HepG2 (cell line): Measurements from ENCODE around the gene MARCHF4. TPM values are rescaled to one million over a fixed set of nuclear protein-coding genes. Genes with fewer than 3 reads are reported as not detected.

Experiments
- ATAC-seq: fragments of 200-7000 bp; cut with Tn5 transposase; 3 replicates; pipeline ENCODE4 v1.9.1; 2020; ENCODE audit warnings: mild to moderate bottlenecking, moderate library complexity
- BruUV-seq: library from RNA; stranded (reverse); fragments of 400-500 nt; replicated peaks from 2 replicates; lab custom pipeline; 2021; lab: Mats Ljungman, UMichigan
- CTCF ChIA-PET: fragments of 300-600 bp; formaldehyde crosslinking; extraction: SDS; loops from one replicate; lab custom pipeline; 2021; ENCODE audit warnings: low total read pairs, inconsistent platforms, low intra/inter-chr PET ratio; lab: Yijun Ruan, JAX
- POLR2A ChIA-PET: fragments of 350-600 bp; sonication (Branson Sonifier 250); formaldehyde crosslinking; loops from one replicate; lab custom pipeline; 2020; ENCODE audit warnings: antibody characterized with exemption, inconsistent platforms; lab: Yijun Ruan, JAX
- DNase-seq: peaks from one replicate; pipeline ENCODE4 v3.0.0-alpha.2; 2015; ENCODE audit warnings: low spot score
- FAIRE-seq: peaks from 3 replicates; lab custom pipeline; 2011; peaks lifted over from hg19 to GRCh38; lab: Jason Lieb, UNC
- H2AFZ ChIP-seq: one replicate; pipeline ENCODE4 v1.6.1; 2011; ENCODE audit warnings: low read length, inconsistent platforms
- H3K27ac ChIP-seq: fragments of 300-600 bp; 3 replicates; pipeline ENCODE4 v1.8.0; 2011; ENCODE audit warnings: mixed run types, mild to moderate bottlenecking, mixed read lengths, low read length, inconsistent platforms; ENCODE audit not compliant: insufficient read depth; ENCODE audit errors: extremely low read length
- H3K27me3 ChIP-seq, 2 experiments: fragments of 200-600 bp in 1 of 2; 2 replicates in 1 of 2; 3 replicates in 1 of 2; pipeline versions ENCODE4 v1.6.0 to v1.8.0; 2011; ENCODE audit warnings: low read length in 2 of 2, mild to moderate bottlenecking in 2 of 2, moderate library complexity in 2 of 2, inconsistent platforms in 1 of 2; ENCODE audit not compliant: insufficient read depth in 2 of 2, control insufficient read depth in 1 of 2
- H3K36me3 ChIP-seq, 2 experiments: fragments of 200-600 bp in 1 of 2; replicated peaks in 1 of 2; 2 replicates in 1 of 2; 3 replicates in 1 of 2; pipeline versions ENCODE4 v1.5.1 to v1.8.0; 2011; ENCODE audit warnings: low read length in 2 of 2, inconsistent platforms in 1 of 2; ENCODE audit not compliant: insufficient read depth in 2 of 2, control insufficient read depth in 1 of 2
- H3K4me1 ChIP-seq: 2 replicates; pipeline ENCODE4 v1.5.1; 2012; ENCODE audit warnings: low read length, inconsistent platforms; ENCODE audit not compliant: insufficient read depth
- H3K4me2 ChIP-seq: 2 replicates; pipeline ENCODE4 v1.6.0; 2011; ENCODE audit warnings: low read depth, low read length, inconsistent platforms
- H3K4me3 ChIP-seq, 3 experiments: fragments of 200-600 bp in 1 of 3; sonication (generic), shearing (Covaris generic) in 1 of 3; replicated peaks in 1 of 3; 2 replicates each; pipeline ENCODE4 v1.5.1; 2011 to 2016; ENCODE audit warnings: low read length in 3 of 3, inconsistent platforms in 2 of 3, low read depth in 2 of 3, mild to moderate bottlenecking in 2 of 3, control low read depth in 1 of 3, mixed read lengths in 1 of 3; ENCODE audit not compliant: insufficient read depth in 1 of 3
- H3K79me2 ChIP-seq: one replicate; pipeline ENCODE4 v1.6.1; 2011; ENCODE audit warnings: low read length, inconsistent platforms; ENCODE audit not compliant: insufficient read depth
- H3K9ac ChIP-seq: 2 replicates; pipeline ENCODE4 v1.6.0; 2011; ENCODE audit warnings: mild to moderate bottlenecking, low read depth, low read length, inconsistent platforms; ENCODE audit not compliant: insufficient read depth
- H3K9me3 ChIP-seq: 2 replicates; pipeline ENCODE4 v1.5.1; 2012; ENCODE audit warnings: mild to moderate bottlenecking, low read length
- H4K20me1 ChIP-seq: 2 replicates; pipeline ENCODE4 v1.6.0; 2011; ENCODE audit warnings: inconsistent platforms, mild to moderate bottlenecking, low read length, moderate library complexity; ENCODE audit not compliant: insufficient read depth
- ATF3 ChIP-seq: sonication (generic); formaldehyde crosslinking; IDR thresholded peaks from 2 replicates; pipeline ENCODE4 v1.4.0; 2020; ENCODE audit warnings: missing genetic modification reagents
- CSRNP1 ChIP-seq: sonication (generic); formaldehyde crosslinking; IDR thresholded peaks from 2 replicates; pipeline ENCODE4 v1.8.1; 2023; ENCODE audit warnings: mild to moderate bottlenecking, missing genetic modification reagents
- HOXA5 ChIP-seq: sonication (generic); formaldehyde crosslinking; IDR thresholded peaks from 2 replicates; pipeline ENCODE4 v1.4.0; 2020; ENCODE audit warnings: missing genetic modification reagents
- HOXA7 ChIP-seq: sonication (generic); formaldehyde crosslinking; IDR thresholded peaks from 2 replicates; pipeline ENCODE4 v1.8.1; 2022; ENCODE audit warnings: mild to moderate bottlenecking, missing genetic modification reagents, moderate library complexity
- MXD1 ChIP-seq: sonication (generic); formaldehyde crosslinking; IDR thresholded peaks from 2 replicates; pipeline ENCODE4 v1.4.0; 2020; ENCODE audit warnings: mild to moderate bottlenecking, missing genetic modification reagents
- ZBTB25 ChIP-seq: IDR thresholded peaks from 2 replicates; pipeline ENCODE4 v1.6.1; 2018; ENCODE audit warnings: missing genetic modification reagents
- ZGPAT ChIP-seq: IDR thresholded peaks from 2 replicates; pipeline ENCODE4 v1.6.1; 2016; ENCODE audit warnings: mild to moderate bottlenecking
- ZNF20 ChIP-seq: sonication (generic); formaldehyde crosslinking; IDR thresholded peaks from 2 replicates; pipeline ENCODE4 v1.4.0; 2020; ENCODE audit warnings: mild to moderate bottlenecking, moderate library complexity, missing genetic modification reagents
- ZNF607 ChIP-seq: sonication (generic); formaldehyde crosslinking; IDR thresholded peaks from 2 replicates; pipeline ENCODE4 v1.5.1; 2020; ENCODE audit warnings: missing genetic modification reagents, mild to moderate bottlenecking, borderline replicate concordance
- ZNF674 ChIP-seq: sonication (generic); formaldehyde crosslinking; IDR thresholded peaks from 2 replicates; pipeline ENCODE4 v1.5.0; 2020; ENCODE audit warnings: low read depth, mild to moderate bottlenecking, missing genetic modification reagents
- ZNF773 ChIP-seq: sonication (generic); formaldehyde crosslinking; IDR thresholded peaks from 2 replicates; pipeline ENCODE4 v1.4.0; 2020; ENCODE audit warnings: missing genetic modification reagents, borderline replicate concordance
- ZNF788 ChIP-seq: sonication (generic); formaldehyde crosslinking; IDR thresholded peaks from 2 replicates; pipeline ENCODE4 v1.5.0; 2020; ENCODE audit warnings: mild to moderate bottlenecking, missing genetic modification reagents, borderline replicate concordance
- WGBS: methylation state at CpG from one replicate; pipeline ENCODE4 v1.1.6; 2017; ENCODE audit warnings: low lambda C conversion rate; 5-methylcytosine and 5-hydroxymethylcytosine counted together
- in situ Hi-C: cut with HindIII; loops from 2 replicates; pipeline ENCODE4 v1.10.0; 2017; ENCODE audit warnings: low pct_unique_long_range_greater_than_20kb; ENCODE audit not compliant: extremely low pct_ligation_motif_present
- intact Hi-C: fragments of 100-400 bp; cut with micrococcal nuclease; formaldehyde crosslinking; loops from one replicate; pipeline ENCODE4 v1.10.0; 2022; ENCODE audit not compliant: unreplicated experiment
- polyA plus RNA-seq, 8 experiments: library from polyadenylated mRNA; depleted of rRNA in 3 of 8; stranded (reverse) in 7 of 8; unstranded in 1 of 8; fragments of >200 nt; fragmentation: Illumina TruSeq in 4 of 8; extraction: Trizol in 4 of 8; gene quantifications; 2 replicates each; pipeline versions ENCODE4 v1.2.1 to v1.2.3, GENCODE V29; 2011 to 2016; ENCODE audit warnings: low read depth in 4 of 8, missing spikeins in 1 of 8, mixed read lengths in 1 of 8; ENCODE audit not compliant: insufficient read depth in 1 of 8
- total RNA-seq, 5 experiments: library from RNA; depleted of rRNA; stranded (reverse); fragments of >200 nt; fragmentation: Illumina TruSeq; extraction: Trizol; gene quantifications; 2 replicates each; pipeline ENCODE4 v1.2.3, GENCODE V29; 2016; ENCODE audit warnings: low read depth in 1 of 5

The MARCHF4 gene
- total and polyA plus RNA-seq, 2 of the 13 experiments (the other 11 are each of a cell fraction or from before 2014, with no cell fraction given), result not detected

- TF ChIP-seq ZBTB25 (CRISPR knock-in tag), result no peak
Observed at GRCh38 chr2:216375286-216375685, 3.0 kb upstream of the MARCHF4 start (continued).

- no peaks in the 10 kb centered on the region for H4K20me1 ChIP-seq
- H3K4me3 ChIP-seq, result no peak overlapping the region
- no peak overlapping the region for H2AFZ ChIP-seq
- no TSS peak for BruUV-seq
- ChIA-PET POLR2A (no interaction called here), CTCF (no interaction called here)
- no peaks in the 10 kb centered on the region for H3K79me2 ChIP-seq
- FAIRE-seq, result no peak
- H3K9ac ChIP-seq, result no peak overlapping the region
- H3K27ac ChIP-seq, result no peak overlapping the region
- in situ Hi-C loops (no loop called here), intact Hi-C loops (no loop called here)
- DNase-seq, result no peak
- no peak for ATAC-seq
- H3K36me3 ChIP-seq, result no peaks in the 10 kb centered on the region
- peaks cover 8 to 41% of the 10 kb centered on the region in 2 experiments; a peak in 4 of 5 replicates for H3K27me3 ChIP-seq
- no peak for TF ChIP-seq ZNF674 (CRISPR knock-in tag)
- TF ChIP-seq ZNF607 (CRISPR knock-in tag), result no peak
- no peak for TF ChIP-seq HOXA5 (CRISPR knock-in tag)
- TF ChIP-seq ZNF20, result no peak
- H3K4me2 ChIP-seq, result no peak overlapping the region
- no peaks in the 10 kb centered on the region for H3K4me1 ChIP-seq
- H3K9me3 ChIP-seq, result no peaks in the 10 kb centered on the region
Observed at GRCh38 chr2:216373896-216374295, 1.6 kb upstream of the MARCHF4 start.

GRCh38 chr2:216372761-216373291 is 543 bp upstream of the MARCHF4 start:
- Histone ChIP-seq H3K79me2 (no peaks in the 10 kb centered on the region), H3K27ac (no peak overlapping the region), H3K4me1 (no peaks in the 10 kb centered on the region), H3K36me3 (no peaks in the 10 kb centered on the region), H3K4me3 (no peak overlapping the region), H3K9me3 (no peaks in the 10 kb centered on the region), H4K20me1 (no peaks in the 10 kb centered on the region), H3K27me3 (peaks cover 8 to 41% of the 10 kb centered on the region in 2 experiments; a peak in 4 of 5 replicates), H3K9ac (no peak overlapping the region), H2AFZ (no peak overlapping the region), H3K4me2 (no peak overlapping the region)
- no peak for ATAC-seq
- WGBS, result 17% methylated on average over 6 of the region's 6 CpGs
- ChIA-PET CTCF (no interaction called here), POLR2A (no interaction called here)
- intact Hi-C loops, result no loop called here
- in situ Hi-C loops, result no loop called here
- FAIRE-seq, result no peak
- no peak for DNase-seq
- BruUV-seq, result no TSS peak
- no peak for TF ChIP-seq ZNF773 (CRISPR knock-in tag)
- TF ChIP-seq HOXA7, result no peak
- TF ChIP-seq ATF3 (CRISPR knock-in tag), result no peak
- TF ChIP-seq ZGPAT (CRISPR knock-in tag), result no peak
- TF ChIP-seq CSRNP1 (CRISPR knock-in tag), result no peak
- TF ChIP-seq ZNF788 (CRISPR knock-in tag), result no peak
- no peak for TF ChIP-seq MXD1
